ENCODE results near the gene CEMP1. TPM values are rescaled to one million over a fixed set of nuclear protein-coding genes. Genes with fewer than 3 reads are reported as not detected.
"Not testable (repeated sequence)": the region's sequence is repeated elsewhere in the genome, so short reads cannot be mapped to it uniquely, and the experiment has no call there.

The CEMP1 gene
- total RNA-seq, 5 donors from 2014 or later (not counting 1 experiment from before 2014, with no cell fraction given) = 0.26 to 3.1 (median 1.1) TPM; not detected in 1

GRCh38 chr16:2568573-2568972, 37.4 kb upstream of the CEMP1 start:
- H3K27me3 Mint-ChIP-seq; H3K9me3 Mint-ChIP-seq; H3K36me3 Mint-ChIP-seq; H3K4me3 ChIP-seq (ENCODE audit: control insufficient read depth in 1 of 2, extremely low read depth in 1 of 2, low read length in 1 of 2); H3K4me1 ChIP-seq (ENCODE audit: control insufficient read depth in 1 of 2, extremely low read depth in 1 of 2, insufficient read depth in 2 of 2, low read length in 2 of 2); H3K4me1 Mint-ChIP-seq; H3K27ac ChIP-seq (ENCODE audit: low read length); H3K4me3 Mint-ChIP-seq; POLR2A ChIA-PET; H3K27me3 ChIP-seq (replicated peaks in 1 of 2; ENCODE audit: control insufficient read depth in 2 of 2, extremely low read depth in 1 of 2, insufficient read depth in 2 of 2, low read length in 1 of 2); DNase-seq; ATAC-seq (replicated peaks in 1 of 4); H3K27ac Mint-ChIP-seq; H3K36me3 ChIP-seq (ENCODE audit: control insufficient read depth in 2 of 2, extremely low read depth in 1 of 2, insufficient read depth in 1 of 2, low read length in 1 of 2); H3K9me3 ChIP-seq; CTCF ChIA-PET: not testable (repeated sequence)
- WGBS (ENCODE audit: insufficient coverage) = no CpG with 5 or more reads among the region's 11 CpGs

- H3K9me3 ChIP-seq; DNase-seq; H3K4me3 Mint-ChIP-seq; H3K4me3 ChIP-seq (ENCODE audit: control insufficient read depth in 1 of 2, extremely low read depth in 1 of 2, low read length in 1 of 2); H3K4me1 Mint-ChIP-seq; H3K27me3 ChIP-seq (replicated peaks in 1 of 2; ENCODE audit: control insufficient read depth in 2 of 2, extremely low read depth in 1 of 2, insufficient read depth in 2 of 2, low read length in 1 of 2); H3K4me1 ChIP-seq (ENCODE audit: control insufficient read depth in 1 of 2, extremely low read depth in 1 of 2, insufficient read depth in 2 of 2, low read length in 2 of 2); H3K27me3 Mint-ChIP-seq; POLR2A ChIA-PET; ATAC-seq (replicated peaks in 1 of 4); H3K9me3 Mint-ChIP-seq; H3K27ac ChIP-seq (ENCODE audit: low read length); H3K36me3 Mint-ChIP-seq; H3K27ac Mint-ChIP-seq; CTCF ChIA-PET; H3K36me3 ChIP-seq (ENCODE audit: control insufficient read depth in 2 of 2, extremely low read depth in 1 of 2, insufficient read depth in 1 of 2, low read length in 1 of 2): not testable (repeated sequence)
- no CpG with 5 or more reads among the region's 6 CpGs for WGBS (ENCODE audit: insufficient coverage)
These were observed 36.3 kb upstream of the CEMP1 start for GRCh38 chr16:2567506-2567905.

GRCh38 chr16:2560798-2561133, 29.6 kb upstream of the CEMP1 start:
- ATAC-seq (replicated peaks in 1 of 4) = peak; percentile 92 to 95 (median 94)
- H3K4me3 Mint-ChIP-seq; H3K9me3 Mint-ChIP-seq; H3K36me3 ChIP-seq (ENCODE audit: control insufficient read depth in 2 of 2, extremely low read depth in 1 of 2, insufficient read depth in 1 of 2, low read length in 1 of 2); H3K27ac ChIP-seq (ENCODE audit: low read length); H3K4me1 Mint-ChIP-seq; H3K4me3 ChIP-seq (ENCODE audit: control insufficient read depth in 1 of 2, extremely low read depth in 1 of 2, low read length in 1 of 2); H3K9me3 ChIP-seq; H3K4me1 ChIP-seq (ENCODE audit: control insufficient read depth in 1 of 2, extremely low read depth in 1 of 2, insufficient read depth in 2 of 2, low read length in 2 of 2); H3K27me3 ChIP-seq (replicated peaks in 1 of 2; ENCODE audit: control insufficient read depth in 2 of 2, extremely low read depth in 1 of 2, insufficient read depth in 2 of 2, low read length in 1 of 2); H3K27me3 Mint-ChIP-seq; POLR2A ChIA-PET; H3K36me3 Mint-ChIP-seq; H3K27ac Mint-ChIP-seq; CTCF ChIA-PET: not testable (repeated sequence)
- WGBS (ENCODE audit: insufficient coverage) = no CpG with 5 or more reads among the region's 4 CpGs
- peak in 33 of 35 experiments; percentile 19 to 74 (median 57) for DNase-seq

GRCh38 chr16:2560131-2560797, 29.1 kb upstream of the CEMP1 start:
- H3K4me3 Mint-ChIP-seq; H3K4me1 ChIP-seq (ENCODE audit: control insufficient read depth in 1 of 2, extremely low read depth in 1 of 2, insufficient read depth in 2 of 2, low read length in 2 of 2); H3K9me3 Mint-ChIP-seq; DNase-seq; H3K4me1 Mint-ChIP-seq; POLR2A ChIA-PET; H3K27ac ChIP-seq (ENCODE audit: low read length); H3K9me3 ChIP-seq; H3K36me3 Mint-ChIP-seq; H3K27ac Mint-ChIP-seq; H3K4me3 ChIP-seq (ENCODE audit: control insufficient read depth in 1 of 2, extremely low read depth in 1 of 2, low read length in 1 of 2); H3K27me3 Mint-ChIP-seq; H3K36me3 ChIP-seq (ENCODE audit: control insufficient read depth in 2 of 2, extremely low read depth in 1 of 2, insufficient read depth in 1 of 2, low read length in 1 of 2); H3K27me3 ChIP-seq (replicated peaks in 1 of 2; ENCODE audit: control insufficient read depth in 2 of 2, extremely low read depth in 1 of 2, insufficient read depth in 2 of 2, low read length in 1 of 2); CTCF ChIA-PET: not testable (repeated sequence)
- no CpG with 5 or more reads among the region's 17 CpGs for WGBS (ENCODE audit: insufficient coverage)
- ATAC-seq (replicated peaks in 1 of 4) = peak in 3 of 4 experiments; percentile 10 to 25 (median 25)

GRCh38 chr16:2557150-2557549, 25.9 kb upstream of the CEMP1 start:
- ATAC-seq (replicated peaks in 1 of 4); POLR2A ChIA-PET; H3K27me3 ChIP-seq (replicated peaks in 1 of 2; ENCODE audit: control insufficient read depth in 2 of 2, extremely low read depth in 1 of 2, insufficient read depth in 2 of 2, low read length in 1 of 2); H3K36me3 Mint-ChIP-seq; H3K27ac ChIP-seq (ENCODE audit: low read length); DNase-seq; H3K4me3 ChIP-seq (ENCODE audit: control insufficient read depth in 1 of 2, extremely low read depth in 1 of 2, low read length in 1 of 2); H3K9me3 ChIP-seq; H3K4me1 ChIP-seq (ENCODE audit: control insufficient read depth in 1 of 2, extremely low read depth in 1 of 2, insufficient read depth in 2 of 2, low read length in 2 of 2); CTCF ChIA-PET; H3K4me1 Mint-ChIP-seq; H3K9me3 Mint-ChIP-seq; H3K27me3 Mint-ChIP-seq; H3K4me3 Mint-ChIP-seq; H3K27ac Mint-ChIP-seq; H3K36me3 ChIP-seq (ENCODE audit: control insufficient read depth in 2 of 2, extremely low read depth in 1 of 2, insufficient read depth in 1 of 2, low read length in 1 of 2): not testable (repeated sequence)
- WGBS (ENCODE audit: insufficient coverage) = no CpG with 5 or more reads among the region's 15 CpGs

DNA sequence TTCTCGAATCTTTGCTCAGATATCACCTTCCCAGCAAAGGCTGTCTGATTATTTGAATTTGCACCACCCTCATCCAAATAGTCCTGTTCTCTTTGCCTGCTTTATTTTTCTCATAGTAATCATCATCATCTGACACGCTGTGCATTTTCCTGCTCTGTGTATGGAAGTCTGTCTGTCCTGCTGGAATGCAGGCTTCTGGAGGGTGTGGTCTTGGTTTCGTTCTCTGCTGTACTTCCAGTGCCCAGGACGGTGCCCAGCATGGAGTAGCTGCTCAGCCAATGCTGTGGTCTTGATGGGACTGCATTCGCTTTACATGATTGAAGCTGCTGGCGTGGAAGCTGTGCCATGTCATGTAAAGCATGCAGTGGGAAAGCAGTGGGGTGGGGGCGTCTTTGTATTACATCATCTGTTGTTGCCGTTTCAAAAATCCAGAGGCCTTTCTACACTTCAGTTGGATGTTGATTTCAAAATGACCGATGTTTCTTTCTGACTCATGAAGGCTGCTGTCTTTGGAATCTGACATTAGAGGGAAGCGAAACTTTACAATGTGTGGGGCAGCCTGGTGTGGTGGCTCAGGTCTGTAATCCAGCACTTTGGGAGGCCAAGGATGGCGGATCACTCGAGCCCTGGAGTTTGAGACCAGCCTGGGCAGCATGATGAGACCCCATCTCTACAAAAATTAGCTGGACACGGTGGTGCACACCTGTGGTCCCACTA, 23.7 kb upstream of the CEMP1 start:
- WGBS (ENCODE audit: insufficient coverage) = no CpG with 5 or more reads among the region's 13 CpGs
- H3K4me1 ChIP-seq (ENCODE audit: control insufficient read depth in 1 of 2, extremely low read depth in 1 of 2, insufficient read depth in 2 of 2, low read length in 2 of 2); H3K27ac Mint-ChIP-seq; H3K4me3 ChIP-seq (ENCODE audit: control insufficient read depth in 1 of 2, extremely low read depth in 1 of 2, low read length in 1 of 2); H3K4me1 Mint-ChIP-seq; POLR2A ChIA-PET; H3K27ac ChIP-seq (ENCODE audit: low read length); CTCF ChIA-PET; H3K36me3 ChIP-seq (ENCODE audit: control insufficient read depth in 2 of 2, extremely low read depth in 1 of 2, insufficient read depth in 1 of 2, low read length in 1 of 2); ATAC-seq (replicated peaks in 1 of 4); H3K36me3 Mint-ChIP-seq; H3K27me3 ChIP-seq (replicated peaks in 1 of 2; ENCODE audit: control insufficient read depth in 2 of 2, extremely low read depth in 1 of 2, insufficient read depth in 2 of 2, low read length in 1 of 2); H3K4me3 Mint-ChIP-seq; H3K9me3 Mint-ChIP-seq; H3K9me3 ChIP-seq; DNase-seq; H3K27me3 Mint-ChIP-seq: not testable (repeated sequence)

Measured in T-cell (primary cell).